GM19372 (cell line): ENCODE measurements around the gene GEMIN7.

Experiments
- ATAC-seq: cut with Tn5 transposase; IDR thresholded peaks from one replicate; pipeline ENCODE4 v1.9.1; 2021; ENCODE audit warnings: mild to moderate bottlenecking, low read depth, moderate library complexity; ENCODE audit not compliant: unreplicated experiment

The GEMIN7 gene

DNA sequence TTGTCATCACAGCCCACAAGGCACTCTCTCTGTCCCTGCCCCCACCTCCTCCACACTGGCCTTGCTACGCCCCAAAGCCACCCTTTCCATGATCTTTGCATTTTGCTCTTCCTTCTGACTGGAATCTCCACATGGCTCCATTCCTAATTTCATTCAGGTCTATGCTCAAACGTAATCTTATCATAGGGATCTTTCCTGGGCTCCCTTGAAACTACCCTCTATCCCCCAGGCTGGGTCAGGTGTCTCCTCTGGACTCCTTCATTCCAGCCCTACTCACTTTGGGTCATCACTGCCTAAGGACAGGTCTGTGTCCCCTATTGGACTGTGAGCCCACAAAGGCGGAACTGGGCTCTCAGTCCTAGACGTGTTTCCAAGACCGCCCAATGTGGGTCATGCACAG, 3.1 kb downstream of the GEMIN7 start:
- no peak for ATAC-seq

DNA sequence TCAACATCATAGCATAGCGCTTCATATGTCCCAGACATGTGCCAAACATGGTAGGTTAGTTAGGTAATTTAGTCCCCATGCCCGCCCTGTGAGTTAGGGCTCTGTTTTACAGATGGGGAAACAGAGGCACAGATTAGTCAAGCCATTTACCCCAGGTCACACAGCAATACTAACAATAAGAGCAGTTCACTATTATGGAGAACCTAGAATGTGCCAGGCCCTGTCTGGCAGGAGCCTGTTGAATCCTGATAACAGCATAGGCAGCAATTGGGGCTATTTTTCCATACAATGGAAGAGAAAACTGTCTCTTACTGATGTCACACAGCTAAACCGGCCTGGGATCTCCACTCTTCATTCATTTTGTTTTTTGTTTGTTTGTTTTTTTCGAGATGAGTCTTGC, 7.4 kb downstream of the GEMIN7 start:
- no peak for ATAC-seq

DNA sequence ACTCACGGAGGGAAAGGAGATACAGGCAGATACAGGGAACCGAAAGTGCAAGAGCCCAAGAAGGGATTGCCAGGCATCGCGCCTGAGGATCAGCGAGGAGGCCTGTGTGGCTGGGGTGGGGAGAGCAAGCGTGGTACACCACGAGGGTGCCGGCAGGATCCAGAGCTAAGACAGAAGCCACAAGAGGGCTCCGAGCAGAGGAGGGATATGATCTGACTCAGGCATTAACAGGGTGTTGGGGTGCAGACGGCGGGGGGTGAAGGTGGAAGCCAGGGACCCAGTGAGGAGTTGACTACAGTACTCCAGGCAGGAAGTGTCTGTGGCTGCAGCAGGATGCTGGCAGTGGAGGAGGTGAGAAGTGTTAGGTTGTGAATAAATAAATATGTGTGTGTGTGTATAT, 8.5 kb downstream of the GEMIN7 start:
- ATAC-seq, result no peak

DNA sequence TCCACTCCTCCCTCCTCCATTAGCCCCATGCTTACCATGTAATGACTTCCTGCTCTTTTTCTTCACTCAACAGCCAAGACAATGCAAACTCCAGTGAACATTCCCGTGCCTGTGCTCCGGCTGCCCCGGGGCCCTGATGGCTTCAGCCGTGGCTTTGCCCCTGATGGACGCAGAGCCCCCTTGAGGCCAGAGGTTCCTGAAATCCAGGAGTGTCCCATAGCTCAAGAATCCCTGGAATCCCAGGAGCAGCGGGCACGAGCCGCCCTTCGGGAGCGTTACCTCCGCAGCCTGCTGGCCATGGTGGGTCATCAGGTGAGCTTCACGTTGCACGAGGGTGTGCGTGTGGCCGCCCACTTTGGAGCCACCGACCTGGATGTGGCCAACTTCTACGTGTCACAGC, 11.0 kb downstream of the GEMIN7 start:
- ATAC-seq, result no peak

DNA sequence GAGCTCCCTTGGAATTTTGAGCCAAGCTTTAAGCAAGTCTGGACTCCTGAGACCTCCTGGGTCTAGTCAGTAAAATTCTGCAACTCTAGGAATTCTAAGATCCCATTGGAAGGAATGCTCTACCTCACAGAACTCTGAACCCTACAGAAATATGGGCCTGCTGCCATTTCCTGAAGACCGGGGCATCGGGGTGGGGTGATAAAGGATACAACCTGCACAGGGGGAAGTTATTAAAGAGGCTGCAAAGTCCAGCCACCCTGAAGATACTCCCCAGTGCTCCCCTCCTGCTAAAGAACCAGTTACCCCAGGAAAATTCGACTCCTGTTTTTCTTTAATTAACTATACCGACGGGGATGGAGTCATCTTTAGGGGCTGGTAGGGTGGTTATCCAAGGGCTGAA, 11.5 kb downstream of the GEMIN7 start:
- ATAC-seq, result no peak

DNA sequence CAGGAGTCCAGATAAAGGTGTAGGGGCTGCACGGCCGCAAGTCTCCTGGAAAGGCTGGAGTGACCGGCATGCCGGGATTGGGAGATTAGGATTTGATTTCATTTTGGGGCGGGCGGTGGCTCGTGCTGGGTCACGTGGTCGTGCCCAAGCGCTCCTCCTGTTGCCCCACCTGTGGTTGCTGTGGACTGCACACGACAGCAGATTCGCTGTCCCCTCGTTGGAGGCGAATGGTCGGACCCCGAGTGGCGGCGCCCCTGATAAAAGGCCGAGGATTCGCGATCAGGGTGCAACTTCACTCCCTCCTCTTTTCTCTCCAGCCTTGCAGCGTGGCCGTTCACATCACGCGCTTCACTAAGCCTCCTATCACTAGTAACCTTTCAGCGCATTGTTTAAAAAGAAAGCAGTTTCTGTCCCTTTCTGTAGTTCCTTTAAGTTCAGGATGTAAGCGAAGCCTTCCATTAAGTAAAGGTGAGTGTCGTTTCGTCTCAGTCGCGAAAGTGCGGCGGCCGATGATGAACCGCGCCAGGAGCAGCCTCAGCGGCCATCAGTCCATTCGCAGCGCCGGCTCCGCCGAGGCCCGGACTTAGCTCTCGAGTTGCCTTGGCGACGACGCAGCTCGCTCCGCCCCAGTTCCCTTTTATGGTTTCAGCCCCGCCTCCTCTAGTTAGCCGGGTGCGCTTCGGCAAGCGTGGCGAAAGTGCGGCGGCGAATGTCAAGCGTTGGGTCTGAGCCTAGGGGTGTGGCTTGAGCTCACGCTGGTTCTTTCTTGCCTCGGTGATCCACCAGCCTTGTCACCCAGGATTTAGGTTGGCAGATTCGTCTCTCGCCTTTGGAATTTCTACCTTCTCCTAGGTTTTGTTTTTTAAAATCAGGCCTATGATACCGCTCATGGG, 12.2 kb downstream of the GEMIN7 start:
- ATAC-seq, result peak; percentile 58

- peak; percentile 54 for ATAC-seq
These were observed 14.0 kb downstream of the GEMIN7 start, which contains the start of gene PPP1R37 for GRCh38 chr19:45092747-45093678. TSS of gene PPP1R37 (plus strand) at chr19:45093179. CDS start at chr19:45093326, 147 bp downstream.

DNA sequence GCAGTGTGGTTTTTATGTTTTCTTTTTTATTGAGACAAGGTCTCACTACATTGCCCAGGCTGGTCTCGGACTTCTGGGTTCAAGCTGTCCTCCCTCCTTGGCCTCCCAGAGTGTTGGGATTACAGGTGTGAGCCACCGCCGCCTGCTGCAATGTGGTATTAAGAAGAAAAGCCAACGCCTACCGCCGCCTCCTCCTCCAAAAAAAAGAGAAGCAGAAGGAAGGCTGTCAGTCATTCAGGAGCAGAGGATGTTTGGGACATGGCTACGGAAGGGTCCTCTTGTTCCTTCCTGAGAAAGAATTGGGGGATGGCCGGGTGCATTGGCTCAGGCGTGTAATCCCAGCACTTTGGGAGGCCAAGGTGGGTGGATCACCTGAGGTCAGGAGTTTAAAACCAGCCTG, 15.1 kb downstream of the GEMIN7 start:
- ATAC-seq, result no peak

DNA sequence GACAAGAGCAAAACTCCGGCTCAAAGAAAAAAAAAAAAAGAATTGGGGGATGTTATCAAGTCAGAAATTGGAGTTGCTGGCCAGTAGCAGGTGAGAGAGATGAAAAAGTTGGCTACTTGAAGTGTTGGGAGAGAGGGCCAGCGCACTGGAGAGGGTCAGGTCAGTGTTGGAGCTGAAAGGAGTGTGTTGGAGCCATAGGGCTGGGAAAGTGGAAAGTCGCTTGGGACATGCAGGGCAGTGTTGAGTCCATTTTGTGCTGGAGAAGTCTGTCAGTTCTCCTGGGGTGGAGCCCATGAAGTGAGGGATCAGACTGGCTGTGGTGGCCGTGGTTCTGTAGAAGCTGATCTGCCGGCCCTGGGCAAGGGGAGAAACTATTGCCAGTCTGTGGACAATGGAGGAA, 15.6 kb downstream of the GEMIN7 start:
- ATAC-seq, result no peak

GRCh38 chr19:45095496-45096413, 16.7 kb downstream of the GEMIN7 start:
- ATAC-seq, result no peak

DNA sequence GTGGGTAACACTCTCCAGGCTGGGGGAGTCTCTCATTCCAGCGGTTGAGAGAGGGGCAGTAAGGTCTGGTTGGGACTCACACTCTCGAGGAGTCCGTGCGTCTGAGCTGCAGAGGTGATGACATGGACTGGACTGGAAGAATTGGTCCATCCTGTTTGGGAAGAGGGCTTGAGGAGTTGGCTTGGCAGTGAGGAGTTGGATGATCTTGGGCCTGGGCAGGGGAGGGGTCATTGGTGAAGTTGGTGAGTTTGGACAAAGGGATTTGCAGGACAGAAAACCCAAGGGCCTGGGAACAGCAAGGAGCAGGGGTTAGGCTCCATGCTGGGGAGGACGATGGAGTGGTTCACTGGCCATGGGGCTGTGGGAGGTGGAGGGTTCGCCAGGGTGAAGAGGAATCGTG, 17.6 kb downstream of the GEMIN7 start:
- ATAC-seq, result no peak

GRCh38 chr19:45097450-45097775, 18.4 kb downstream of the GEMIN7 start:
- no peak for ATAC-seq

DNA sequence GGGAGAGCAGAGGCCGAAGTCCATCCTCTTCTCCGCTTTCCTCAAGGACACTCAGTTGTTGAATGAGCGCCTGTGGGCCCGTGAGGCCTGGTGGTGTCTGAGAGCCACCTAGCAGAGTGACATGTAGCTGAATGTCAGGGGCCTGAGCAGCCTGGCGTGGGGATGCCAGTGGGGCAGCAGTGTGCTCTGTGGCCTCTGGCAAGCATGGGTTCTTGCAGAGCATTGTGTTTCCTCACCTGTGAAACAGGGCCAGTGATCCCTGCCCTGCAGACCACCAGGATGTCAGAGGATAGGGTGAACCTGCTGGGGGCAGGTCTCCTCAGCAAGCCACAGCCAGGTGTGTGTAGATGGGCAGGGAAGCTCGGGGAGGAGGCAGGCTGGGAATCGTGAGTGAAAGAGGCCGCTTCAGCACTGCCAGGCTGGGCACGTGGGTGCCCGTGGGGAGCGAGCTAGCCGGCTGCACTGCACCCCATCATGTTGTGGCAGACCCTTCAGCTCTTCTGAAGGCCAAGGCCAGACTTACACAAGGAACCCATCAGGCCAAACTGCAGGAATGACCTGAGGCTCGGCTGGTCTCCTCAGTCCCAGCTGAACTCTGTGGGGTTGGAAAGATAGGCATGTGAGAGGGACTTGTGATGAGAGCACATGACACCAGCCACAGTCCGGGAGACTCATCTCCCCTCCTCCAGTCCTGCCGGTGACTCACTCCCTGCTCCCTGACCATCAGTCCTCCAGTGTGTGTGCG, 18.9 kb downstream of the GEMIN7 start:
- ATAC-seq, result no peak

DNA sequence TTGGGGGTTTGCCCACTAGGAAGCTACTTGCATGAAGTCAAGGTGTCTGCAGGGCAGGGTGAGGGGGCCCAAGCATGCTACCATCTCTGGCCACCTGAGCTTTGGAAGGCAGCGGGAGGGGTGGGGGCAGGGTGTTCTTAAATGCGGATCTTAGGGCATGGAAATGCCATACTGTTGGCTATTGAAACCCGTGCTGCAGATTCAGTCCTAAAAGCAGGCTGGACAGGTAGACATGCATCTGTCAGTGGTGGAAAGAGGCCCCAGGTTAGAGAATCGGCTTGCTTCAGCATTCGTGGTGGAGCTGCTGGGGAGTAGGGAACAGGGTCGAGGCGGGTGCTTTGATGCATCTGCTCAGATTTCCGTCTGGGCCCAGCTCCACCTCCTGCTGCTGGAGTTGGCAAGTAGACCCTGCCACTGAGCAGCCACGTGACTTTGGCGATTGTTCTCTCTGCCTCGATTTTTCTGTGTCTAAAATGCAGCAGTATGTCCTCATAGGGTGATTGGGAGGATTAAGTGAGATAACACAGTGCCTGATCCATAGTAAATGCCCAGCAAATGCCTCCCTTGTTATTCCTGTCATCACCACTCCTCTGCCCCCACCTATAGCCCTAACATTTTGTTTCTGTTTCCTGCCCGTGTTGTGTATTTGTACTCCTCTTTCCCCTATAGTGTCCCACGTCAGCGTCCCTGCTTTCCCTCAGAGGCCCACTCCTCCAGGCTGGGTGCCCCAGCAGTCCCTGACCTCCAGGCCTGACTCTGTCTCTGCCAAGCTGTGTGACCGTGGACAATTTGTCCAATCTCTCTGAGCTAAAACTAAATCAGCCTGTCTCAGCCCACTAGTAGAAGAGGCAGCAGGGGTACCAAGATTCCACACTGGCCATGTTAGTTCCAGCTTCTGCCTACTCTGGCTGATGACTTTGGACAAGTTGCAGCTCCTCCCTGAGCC, 19.7 kb downstream of the GEMIN7 start:
- ATAC-seq, result no peak

GRCh38 chr19:45099467-45100191, 20.6 kb downstream of the GEMIN7 start:
- ATAC-seq, result no peak

DNA sequence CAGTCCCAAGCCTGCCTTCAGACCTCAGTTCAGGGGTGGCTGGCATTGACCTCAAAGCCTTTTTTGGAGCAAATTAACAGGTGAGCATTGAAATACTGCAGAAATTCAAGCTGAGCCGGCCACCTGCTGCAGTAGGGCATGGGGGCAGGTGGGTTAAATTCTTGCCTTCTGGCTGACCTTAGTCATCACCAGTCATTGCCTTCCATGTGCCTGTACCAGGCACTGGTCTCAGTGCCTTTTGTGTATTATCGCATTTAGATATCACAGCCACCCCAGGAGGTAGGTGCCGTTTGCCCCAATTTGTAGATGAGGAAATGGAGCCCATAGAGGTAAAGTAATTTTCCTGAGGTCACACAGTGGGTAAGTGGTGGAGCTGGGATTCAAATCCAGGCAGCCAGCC, 21.1 kb downstream of the GEMIN7 start:
- no peak for ATAC-seq

- no peak for ATAC-seq
These were observed 21.8 kb downstream of the GEMIN7 start for GRCh38 chr19:45100846-45101252.

DNA sequence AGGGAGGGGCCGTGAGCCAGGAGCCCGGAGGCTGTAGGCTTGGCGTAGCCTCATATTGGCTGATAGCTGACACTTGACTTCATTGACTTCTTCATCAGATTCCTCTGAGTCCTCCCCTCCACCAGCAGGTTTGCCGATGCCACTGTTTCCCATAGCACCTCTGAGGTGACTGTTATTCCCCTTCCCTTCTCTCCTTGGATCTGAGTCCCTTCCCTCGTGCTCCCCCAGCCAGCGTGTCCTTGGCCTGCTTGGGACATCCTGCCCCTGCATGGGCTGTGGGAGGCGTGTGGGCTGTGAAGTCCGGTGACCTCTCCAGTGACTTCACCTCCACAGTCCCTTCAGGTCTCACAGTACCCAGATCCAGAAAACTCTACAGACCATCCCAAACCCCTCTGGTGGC, 22.7 kb downstream of the GEMIN7 start:
- no peak for ATAC-seq
